Coronary artery (tissue), 2 donors: ENCODE data around the gene SLC13A3.

ENCODE experiments used
- DNase-seq: peaks from one replicate; pipeline ENCODE4 v3.0.0-alpha.2; 2017; ENCODE audit warnings: low spot score
- H3K27ac ChIP-seq, 2 donors: fragments of 200-600 bp; sonication (generic); one replicate each; pipeline ENCODE4 v1.5.1; 2016 to 2019
- H3K4me3 ChIP-seq: fragments of 200-600 bp; sonication (generic); 2 replicates; pipeline ENCODE4 v1.5.1; 2016; ENCODE audit warnings: mild to moderate bottlenecking, moderate library complexity
- TF ChIP-seq, protein P1 (sequence below): fragments of 200-600 bp; sonication (generic); IDR thresholded peaks from one replicate; pipeline ENCODE4 v1.5.1; 2019; ENCODE audit warnings: antibody characterized with exemption

Gene SLC13A3

DNA sequence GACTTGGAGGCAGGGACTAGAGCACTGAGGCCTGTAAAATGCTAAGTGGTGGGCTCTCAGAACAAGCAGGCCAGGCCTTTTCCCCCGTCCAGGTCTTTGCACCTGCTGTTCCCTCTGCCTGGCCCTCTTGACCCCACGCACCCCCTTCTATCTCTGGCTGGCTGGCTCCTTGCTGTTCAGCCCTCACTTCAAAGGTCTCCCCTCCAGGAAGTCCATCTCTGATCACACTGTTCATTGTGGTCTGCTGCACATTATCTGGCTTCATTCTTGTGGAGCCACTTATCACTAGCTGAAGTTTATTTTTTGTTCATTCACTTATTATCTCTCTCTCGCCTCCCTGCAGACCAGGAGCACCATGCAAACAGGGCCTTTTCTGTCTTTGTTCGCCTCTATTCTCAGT is 24.5 kb downstream of the SLC13A3 start:
- H3K27ac ChIP-seq, result no peak overlapping the region
- DNase-seq, result no peak
- H3K4me3 ChIP-seq, result no peak overlapping the region
- TF ChIP-seq, protein P1, sequence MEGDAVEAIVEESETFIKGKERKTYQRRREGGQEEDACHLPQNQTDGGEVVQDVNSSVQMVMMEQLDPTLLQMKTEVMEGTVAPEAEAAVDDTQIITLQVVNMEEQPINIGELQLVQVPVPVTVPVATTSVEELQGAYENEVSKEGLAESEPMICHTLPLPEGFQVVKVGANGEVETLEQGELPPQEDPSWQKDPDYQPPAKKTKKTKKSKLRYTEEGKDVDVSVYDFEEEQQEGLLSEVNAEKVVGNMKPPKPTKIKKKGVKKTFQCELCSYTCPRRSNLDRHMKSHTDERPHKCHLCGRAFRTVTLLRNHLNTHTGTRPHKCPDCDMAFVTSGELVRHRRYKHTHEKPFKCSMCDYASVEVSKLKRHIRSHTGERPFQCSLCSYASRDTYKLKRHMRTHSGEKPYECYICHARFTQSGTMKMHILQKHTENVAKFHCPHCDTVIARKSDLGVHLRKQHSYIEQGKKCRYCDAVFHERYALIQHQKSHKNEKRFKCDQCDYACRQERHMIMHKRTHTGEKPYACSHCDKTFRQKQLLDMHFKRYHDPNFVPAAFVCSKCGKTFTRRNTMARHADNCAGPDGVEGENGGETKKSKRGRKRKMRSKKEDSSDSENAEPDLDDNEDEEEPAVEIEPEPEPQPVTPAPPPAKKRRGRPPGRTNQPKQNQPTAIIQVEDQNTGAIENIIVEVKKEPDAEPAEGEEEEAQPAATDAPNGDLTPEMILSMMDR, result no peak

DNA sequence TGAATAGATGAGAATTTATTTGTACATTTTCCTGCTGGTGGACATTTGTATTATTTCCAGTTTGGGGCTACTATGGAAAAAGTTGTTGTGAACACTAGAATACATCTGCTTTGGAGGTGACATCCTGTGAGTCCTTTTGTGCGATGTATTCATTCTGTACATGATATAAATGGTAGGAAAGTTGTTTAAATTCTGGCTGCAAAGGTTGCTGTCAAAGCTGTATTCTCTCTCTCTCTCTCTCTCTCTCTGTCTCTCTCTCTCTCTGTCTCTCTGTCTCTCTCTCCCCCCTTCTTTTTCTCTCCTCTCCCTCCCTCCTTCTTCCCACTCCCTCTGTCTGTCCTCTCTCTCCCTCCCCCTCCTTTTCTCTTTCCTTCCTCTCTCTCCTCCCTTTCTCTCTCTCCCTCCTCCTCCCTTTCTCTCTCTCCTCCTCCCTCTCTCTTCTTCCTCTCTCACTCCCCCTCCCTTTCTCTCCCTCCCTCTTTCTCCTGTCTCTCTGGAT is 25.3 kb downstream of the SLC13A3 start:
- H3K27ac ChIP-seq, result no peak overlapping the region

DNA sequence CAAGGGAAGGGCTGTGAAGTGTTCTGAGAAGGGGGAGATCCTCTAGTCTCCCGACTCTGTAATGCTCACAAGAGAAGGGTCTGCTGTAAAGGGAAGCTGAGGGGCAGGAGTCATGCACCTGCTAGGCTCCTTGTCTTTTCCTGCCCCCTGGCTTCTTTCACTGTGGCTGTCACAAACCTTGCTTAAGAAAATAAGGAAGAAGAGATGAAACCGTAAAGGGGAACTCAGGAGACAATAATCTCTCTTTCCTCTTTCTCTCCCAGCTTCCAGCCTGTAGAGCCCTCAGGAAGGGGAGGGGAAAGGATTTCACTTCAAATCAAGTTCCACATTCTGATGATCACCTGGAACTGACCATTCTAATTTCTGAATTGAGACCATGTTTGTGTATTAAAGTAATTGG is 26.3 kb downstream of the SLC13A3 start:
- DNase-seq, result no peak
- Histone ChIP-seq H3K27ac (no peak overlapping the region), H3K4me3 (no peak overlapping the region)
- TF ChIP-seq, protein P1, result no peak

More for the DNA sequence above, 25.3 kb downstream of the SLC13A3 start:
- TF ChIP-seq, protein P1, result no peak
- no peak overlapping the region for H3K4me3 ChIP-seq
- no peak for DNase-seq

- Histone ChIP-seq H3K4me3 (no peak overlapping the region), H3K27ac (no peak overlapping the region)
- DNase-seq, result no peak
- TF ChIP-seq, protein P1, result no peak
Observed at GRCh38 chr20:46622165-46622564, 29.1 kb downstream of the SLC13A3 start.

- Histone ChIP-seq H3K27ac (no peak overlapping the region), H3K4me3 (no peak overlapping the region)
- DNase-seq, result no peak
- TF ChIP-seq, protein P1, result no peak
Observed at GRCh38 chr20:46621492-46621891, 29.8 kb downstream of the SLC13A3 start.

- no peak for DNase-seq
- TF ChIP-seq, protein P1, result no peak
- Histone ChIP-seq H3K4me3 (no peak overlapping the region), H3K27ac (no peak overlapping the region)
Observed at GRCh38 chr20:46619445-46619844, 31.8 kb downstream of the SLC13A3 start.

- TF ChIP-seq, protein P1, result no peak
- Histone ChIP-seq H3K4me3 (no peak overlapping the region), H3K27ac (no peak overlapping the region)
- DNase-seq, result no peak
Observed at GRCh38 chr20:46618316-46619100, 32.8 kb downstream of the SLC13A3 start.
